HepG2 (cell line): ENCODE data around the gene ZNF581. TPM values are rescaled to one million over a fixed set of nuclear protein-coding genes. Genes with fewer than 3 reads are reported as not detected.

Experiments
- BRCA1 ChIP-seq: sonication (generic); formaldehyde crosslinking; IDR thresholded peaks from 2 replicates; pipeline ENCODE4 v1.4.0; 2020; ENCODE audit warnings: missing genetic modification reagents
- E2F5 ChIP-seq: sonication (generic); formaldehyde crosslinking; conservative IDR thresholded peaks from 2 replicates; pipeline ENCODE4 v1.4.0; 2020; ENCODE audit warnings: missing genetic modification reagents
- ERF ChIP-seq: IDR thresholded peaks from 2 replicates; pipeline ENCODE4 v1.6.1; 2018; ENCODE audit warnings: missing biosample characterization, missing genetic modification reagents
- ETV5 ChIP-seq: IDR thresholded peaks from 2 replicates; pipeline ENCODE4 v1.6.1; 2018; ENCODE audit warnings: missing biosample characterization, missing genetic modification reagents, inconsistent platforms, borderline replicate concordance
- GLMP ChIP-seq: sonication (generic); formaldehyde crosslinking; IDR thresholded peaks from 2 replicates; pipeline ENCODE4 v1.9.0; 2021; ENCODE audit warnings: missing genetic modification reagents, mild to moderate bottlenecking, borderline replicate concordance
- KAT8 ChIP-seq: IDR thresholded peaks from 2 replicates; pipeline ENCODE4 v1.6.1; 2016; ENCODE audit warnings: missing genetic modification reagents, missing compliant biosample characterization
- KDM3A ChIP-seq: IDR thresholded peaks from 2 replicates; pipeline ENCODE4 v1.6.1; 2018; ENCODE audit warnings: low read depth, missing compliant biosample characterization
- MAF1 ChIP-seq: sonication (generic); formaldehyde crosslinking; IDR thresholded peaks from 2 replicates; pipeline ENCODE4 v1.5.0; 2020; ENCODE audit warnings: missing genetic modification reagents, borderline replicate concordance
- MXD1 ChIP-seq: sonication (generic); formaldehyde crosslinking; IDR thresholded peaks from 2 replicates; pipeline ENCODE4 v1.4.0; 2020; ENCODE audit warnings: mild to moderate bottlenecking, missing genetic modification reagents
- NONO ChIP-seq, 2 experiments: fragments of 450-650 bp in 1 of 2; sonication (generic) in 1 of 2; formaldehyde crosslinking in 1 of 2; IDR thresholded peaks in 1 of 2; conservative IDR thresholded peaks in 1 of 2; 2 replicates each; pipeline versions ENCODE4 v1.6.1 to v1.8.0; 2017 to 2022; ENCODE audit warnings: mild to moderate bottlenecking in 1 of 2, missing genetic modification reagents in 1 of 2, moderate library complexity in 1 of 2
- NPAS2 ChIP-seq: sonication (generic); formaldehyde crosslinking; IDR thresholded peaks from 2 replicates; pipeline ENCODE4 v1.8.0; 2022; ENCODE audit warnings: mild to moderate bottlenecking, missing genetic modification reagents, borderline replicate concordance
- NR1H2 ChIP-seq: sonication (generic); formaldehyde crosslinking; IDR thresholded peaks from 2 replicates; pipeline ENCODE4 v1.8.1; 2022; ENCODE audit warnings: low read depth, missing genetic modification reagents, borderline replicate concordance
- PBX2 ChIP-seq: IDR thresholded peaks from 2 replicates; pipeline ENCODE4 v1.6.1; 2016; ENCODE audit warnings: control low read depth
- PITX1 ChIP-seq: sonication (generic); formaldehyde crosslinking; IDR thresholded peaks from 2 replicates; pipeline ENCODE4 v1.5.1; 2020; ENCODE audit warnings: mild to moderate bottlenecking, missing genetic modification reagents
- POLR2G ChIP-seq: fragments of 200-400 bp; formaldehyde crosslinking; IDR thresholded peaks from 2 replicates; pipeline ENCODE4 v1.6.1; 2018; ENCODE audit warnings: mild to moderate bottlenecking, low read depth, low read length, moderate library complexity
- PPARG ChIP-seq: conservative IDR thresholded peaks from 2 replicates; pipeline ENCODE4 v1.6.1; 2016; ENCODE audit warnings: missing biosample characterization, missing genetic modification reagents
- SALL1 ChIP-seq: sonication (generic); formaldehyde crosslinking; IDR thresholded peaks from 2 replicates; pipeline ENCODE4 v1.8.0; 2022; ENCODE audit warnings: mild to moderate bottlenecking, missing genetic modification reagents
- YEATS2 ChIP-seq: sonication (generic); formaldehyde crosslinking; IDR thresholded peaks from 2 replicates; pipeline ENCODE4 v1.4.0; 2020; ENCODE audit warnings: missing genetic modification reagents, borderline replicate concordance
- ZBTB49 ChIP-seq: sonication (generic); formaldehyde crosslinking; IDR thresholded peaks from 2 replicates; pipeline ENCODE4 v1.4.0; 2020; ENCODE audit warnings: missing genetic modification reagents, borderline replicate concordance
- ZBTB8A ChIP-seq: sonication (generic); formaldehyde crosslinking; IDR thresholded peaks from 2 replicates; pipeline ENCODE4 v1.4.0; 2020; ENCODE audit warnings: mild to moderate bottlenecking, low read depth, missing genetic modification reagents, borderline replicate concordance
- ZFP36L2 ChIP-seq: sonication (generic); formaldehyde crosslinking; IDR thresholded peaks from 2 replicates; pipeline ENCODE4 v1.4.0; 2020; ENCODE audit warnings: missing genetic modification reagents
- ZMAT3 ChIP-seq: sonication (generic); formaldehyde crosslinking; conservative IDR thresholded peaks from 2 replicates; pipeline ENCODE4 v1.7.0; 2021; ENCODE audit warnings: missing genetic modification reagents
- ZNF639 ChIP-seq: conservative IDR thresholded peaks from 2 replicates; pipeline ENCODE4 v1.6.1; 2018; ENCODE audit warnings: missing genetic modification reagents
- polyA plus RNA-seq, 8 experiments: library from polyadenylated mRNA; depleted of rRNA in 3 of 8; stranded (reverse) in 7 of 8; unstranded in 1 of 8; fragments of >200 nt; fragmentation: Illumina TruSeq in 4 of 8; extraction: Trizol in 4 of 8; gene quantifications; 2 replicates each; pipeline versions ENCODE4 v1.2.1 to v1.2.3, GENCODE V29; 2011 to 2016; ENCODE audit warnings: low read depth in 4 of 8, missing spikeins in 1 of 8, mixed read lengths in 1 of 8; ENCODE audit not compliant: insufficient read depth in 1 of 8
- total RNA-seq, 5 experiments: library from RNA; depleted of rRNA; stranded (reverse); fragments of >200 nt; fragmentation: Illumina TruSeq; extraction: Trizol; gene quantifications; 2 replicates each; pipeline ENCODE4 v1.2.3, GENCODE V29; 2016; ENCODE audit warnings: low read depth in 1 of 5

The ZNF581 gene
- total and polyA plus RNA-seq, 2 of the 13 experiments (the other 11 are each of a cell fraction or from before 2014, with no cell fraction given): 19.6 to 49.5 TPM

- TF ChIP-seq ZBTB49 (no peak), MAF1 (no peak), NR1H2 (CRISPR knock-in tag) (no peak), ZFP36L2 (CRISPR knock-in tag) (0 out of 2 replicates have a peak, but pooled peaks have one; percentile 10), PITX1 (peak; percentile 72), ZBTB8A (CRISPR knock-in tag) (no peak), PPARG (CRISPR knock-in tag) (no peak), NONO (IDR thresholded peaks at IDR 0.05) (no peak), NONO (CRISPR knock-in tag; conservative IDR thresholded peaks at IDR 0.05) (peak; percentile 32; the same call in 1 of the 2 replicates), E2F5 (CRISPR knock-in tag) (no peak), KDM3A (no peak), BRCA1 (CRISPR knock-in tag) (0 out of 2 replicates have a peak, but pooled peaks have one; percentile 4), YEATS2 (CRISPR knock-in tag) (peak; percentile 18; the same call in 1 of the 2 replicates), ZNF639 (CRISPR knock-in tag) (0 out of 2 replicates have a peak, but pooled peaks have one; percentile 6), POLR2G (peak; percentile 14), ZMAT3 (CRISPR knock-in tag) (0 out of 2 replicates have a peak, but pooled peaks have one; percentile 25), GLMP (CRISPR knock-in tag) (no peak), MXD1 (CRISPR knock-in tag) (0 out of 2 replicates have a peak, but pooled peaks have one; percentile 11), ETV5 (CRISPR knock-in tag) (peak; percentile 66; the same call in 1 of the 2 replicates), PBX2 (CRISPR knock-in tag) (no peak), SALL1 (CRISPR knock-in tag) (no peak), NPAS2 (CRISPR knock-in tag) (no peak), KAT8 (CRISPR knock-in tag) (no peak), ERF (CRISPR knock-in tag) (no peak; the same call in 1 of the 2 replicates)
Measured at GRCh38 chr19:55654323-55654867, 10.9 kb downstream of the ZNF581 start (continued).
